Astrocyte of the cerebellum (primary cell): ENCODE results near the gene KPRP.

Experiments
- DNase-seq: peaks from one replicate; pipeline ENCODE4 v3.0.0-alpha.2; 2011; ENCODE audit warnings: low read depth
- H3K4me3 ChIP-seq: 2 replicates; pipeline ENCODE4 v1.5.1; 2011; ENCODE audit warnings: mild to moderate bottlenecking, low read depth, low read length, moderate library complexity
- in situ Hi-C: cut with HindIII; loops from 2 replicates; pipeline ENCODE4 v1.10.0; 2017; ENCODE audit warnings: low sequenced_read_pairs
- TF ChIP-seq, protein P1 (sequence below): IDR thresholded peaks from 2 replicates; pipeline ENCODE4 v1.5.1; 2012; ENCODE audit warnings: low read length, low read depth, moderate library complexity, mild to moderate bottlenecking; ENCODE audit errors: missing control alignments

Gene KPRP

DNA sequence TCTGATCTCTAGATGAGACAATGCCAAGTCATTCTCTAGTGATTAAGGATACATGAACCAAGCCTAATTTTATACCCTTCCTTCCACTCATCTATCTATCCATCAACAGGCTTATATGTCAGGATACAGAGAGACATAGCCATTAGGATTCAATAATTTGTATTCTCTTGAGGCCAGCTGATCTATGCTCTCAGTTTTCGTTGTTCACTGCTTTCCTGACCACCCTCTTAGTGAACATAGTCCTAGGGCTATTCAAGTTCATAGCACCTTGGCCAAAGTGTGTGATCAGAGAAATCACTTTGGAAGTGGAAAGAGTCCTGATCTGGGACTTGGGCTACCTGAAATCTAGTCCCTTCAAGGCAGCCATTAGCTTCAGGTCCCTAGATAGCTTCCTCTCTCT is 4.2 kb upstream of the KPRP start:
- in situ Hi-C loops: no loop called here
- no peak for DNase-seq
- TF ChIP-seq, protein P1, sequence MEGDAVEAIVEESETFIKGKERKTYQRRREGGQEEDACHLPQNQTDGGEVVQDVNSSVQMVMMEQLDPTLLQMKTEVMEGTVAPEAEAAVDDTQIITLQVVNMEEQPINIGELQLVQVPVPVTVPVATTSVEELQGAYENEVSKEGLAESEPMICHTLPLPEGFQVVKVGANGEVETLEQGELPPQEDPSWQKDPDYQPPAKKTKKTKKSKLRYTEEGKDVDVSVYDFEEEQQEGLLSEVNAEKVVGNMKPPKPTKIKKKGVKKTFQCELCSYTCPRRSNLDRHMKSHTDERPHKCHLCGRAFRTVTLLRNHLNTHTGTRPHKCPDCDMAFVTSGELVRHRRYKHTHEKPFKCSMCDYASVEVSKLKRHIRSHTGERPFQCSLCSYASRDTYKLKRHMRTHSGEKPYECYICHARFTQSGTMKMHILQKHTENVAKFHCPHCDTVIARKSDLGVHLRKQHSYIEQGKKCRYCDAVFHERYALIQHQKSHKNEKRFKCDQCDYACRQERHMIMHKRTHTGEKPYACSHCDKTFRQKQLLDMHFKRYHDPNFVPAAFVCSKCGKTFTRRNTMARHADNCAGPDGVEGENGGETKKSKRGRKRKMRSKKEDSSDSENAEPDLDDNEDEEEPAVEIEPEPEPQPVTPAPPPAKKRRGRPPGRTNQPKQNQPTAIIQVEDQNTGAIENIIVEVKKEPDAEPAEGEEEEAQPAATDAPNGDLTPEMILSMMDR: no peak
- H3K4me3 ChIP-seq: no peak overlapping the region

DNA sequence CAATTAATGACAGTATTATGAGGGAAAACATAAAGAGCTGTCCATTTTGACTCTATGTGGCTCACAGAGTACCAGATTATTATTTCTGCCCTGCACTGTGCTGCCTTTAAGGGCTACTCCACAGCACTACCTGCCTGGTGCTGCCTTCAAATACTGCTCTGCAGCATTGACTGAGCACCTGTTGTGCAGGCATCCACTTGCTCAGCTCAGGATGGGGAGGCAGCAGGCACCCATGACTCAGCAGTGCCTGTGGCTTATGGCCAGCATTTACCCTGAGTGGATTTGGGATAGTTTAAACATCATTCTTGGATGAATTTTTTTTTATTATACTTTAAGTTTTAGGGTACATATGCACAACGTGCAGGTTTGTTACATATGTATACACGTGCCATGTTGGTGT is 953 bp upstream of the KPRP start:
- in situ Hi-C loops: no loop called here
- DNase-seq: no peak
- TF ChIP-seq, protein P1: no peak
- H3K4me3 ChIP-seq: no peak overlapping the region

DNA sequence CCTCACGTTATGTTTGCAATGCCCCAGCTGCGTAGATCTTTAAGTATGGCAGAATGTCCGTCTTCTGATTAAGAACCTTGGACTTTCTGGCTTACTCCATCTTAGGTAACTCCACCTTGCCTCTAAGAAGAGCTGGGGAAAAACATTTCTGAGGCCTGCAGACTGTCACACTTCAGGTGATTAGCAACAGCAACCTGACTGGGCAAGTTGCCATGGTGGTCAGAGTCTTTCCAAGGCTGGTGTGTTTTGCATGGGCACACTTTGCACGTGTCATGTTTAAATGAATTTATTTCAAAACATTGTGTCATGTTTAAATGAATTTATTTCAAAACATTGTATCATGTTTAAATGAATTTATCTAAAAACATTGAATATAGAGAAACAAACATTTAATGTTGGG is 811 bp downstream of the KPRP start:
- in situ Hi-C loops: no loop called here
- TF ChIP-seq, protein P1: no peak
- no peak for DNase-seq
- no peak overlapping the region for H3K4me3 ChIP-seq

DNA sequence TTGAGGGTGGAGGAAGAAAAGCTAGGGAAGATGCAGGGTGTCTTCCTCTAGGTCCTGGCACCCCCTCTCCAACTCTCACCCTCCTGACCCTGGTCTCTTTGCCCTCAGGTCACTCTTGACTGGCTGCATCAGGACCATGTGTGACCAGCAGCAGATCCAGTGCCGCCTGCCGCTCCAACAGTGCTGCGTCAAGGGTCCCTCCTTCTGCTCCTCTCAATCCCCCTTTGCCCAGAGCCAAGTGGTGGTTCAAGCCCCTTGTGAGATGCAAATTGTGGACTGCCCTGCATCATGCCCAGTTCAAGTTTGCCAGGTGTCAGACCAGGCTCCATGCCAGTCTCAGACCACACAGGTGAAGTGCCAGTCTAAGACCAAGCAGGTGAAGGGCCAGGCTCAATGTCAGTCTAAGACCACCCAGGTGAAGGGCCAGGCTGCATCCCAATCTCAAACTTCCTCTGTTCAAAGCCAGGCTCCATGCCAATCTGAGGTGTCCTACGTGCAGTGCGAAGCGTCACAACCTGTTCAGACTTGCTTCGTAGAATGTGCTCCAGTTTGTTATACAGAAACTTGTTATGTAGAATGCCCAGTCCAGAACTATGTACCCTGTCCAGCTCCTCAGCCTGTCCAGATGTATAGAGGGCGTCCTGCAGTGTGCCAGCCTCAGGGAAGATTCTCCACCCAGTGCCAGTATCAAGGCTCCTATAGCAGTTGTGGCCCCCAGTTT is 1.8 kb downstream of the KPRP start:
- TF ChIP-seq, protein P1: no peak
- DNase-seq: no peak
- in situ Hi-C loops: no loop called here
- H3K4me3 ChIP-seq: no peak overlapping the region

DNA sequence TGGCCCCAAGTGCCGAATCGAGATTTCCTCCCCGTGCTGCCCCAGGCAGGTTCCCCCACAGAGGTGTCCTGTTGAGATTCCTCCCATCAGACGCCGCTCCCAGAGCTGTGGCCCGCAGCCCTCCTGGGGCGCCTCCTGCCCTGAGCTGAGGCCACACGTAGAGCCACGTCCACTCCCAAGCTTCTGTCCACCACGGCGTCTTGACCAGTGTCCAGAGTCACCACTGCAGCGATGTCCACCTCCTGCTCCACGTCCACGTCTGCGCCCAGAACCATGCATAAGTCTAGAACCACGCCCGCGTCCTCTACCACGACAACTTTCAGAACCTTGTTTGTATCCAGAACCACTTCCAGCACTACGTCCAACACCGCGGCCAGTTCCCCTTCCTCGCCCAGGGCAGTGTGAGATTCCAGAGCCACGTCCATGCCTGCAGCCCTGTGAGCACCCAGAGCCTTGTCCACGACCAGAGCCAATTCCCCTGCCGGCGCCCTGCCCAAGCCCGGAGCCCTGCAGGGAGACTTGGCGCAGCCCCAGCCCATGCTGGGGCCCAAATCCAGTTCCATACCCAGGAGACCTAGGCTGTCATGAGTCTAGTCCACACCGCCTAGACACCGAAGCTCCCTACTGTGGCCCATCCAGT is 2.8 kb downstream of the KPRP start:
- in situ Hi-C loops: no loop called here
- H3K4me3 ChIP-seq: no peak overlapping the region
- TF ChIP-seq, protein P1: no peak
- no peak for DNase-seq

DNA sequence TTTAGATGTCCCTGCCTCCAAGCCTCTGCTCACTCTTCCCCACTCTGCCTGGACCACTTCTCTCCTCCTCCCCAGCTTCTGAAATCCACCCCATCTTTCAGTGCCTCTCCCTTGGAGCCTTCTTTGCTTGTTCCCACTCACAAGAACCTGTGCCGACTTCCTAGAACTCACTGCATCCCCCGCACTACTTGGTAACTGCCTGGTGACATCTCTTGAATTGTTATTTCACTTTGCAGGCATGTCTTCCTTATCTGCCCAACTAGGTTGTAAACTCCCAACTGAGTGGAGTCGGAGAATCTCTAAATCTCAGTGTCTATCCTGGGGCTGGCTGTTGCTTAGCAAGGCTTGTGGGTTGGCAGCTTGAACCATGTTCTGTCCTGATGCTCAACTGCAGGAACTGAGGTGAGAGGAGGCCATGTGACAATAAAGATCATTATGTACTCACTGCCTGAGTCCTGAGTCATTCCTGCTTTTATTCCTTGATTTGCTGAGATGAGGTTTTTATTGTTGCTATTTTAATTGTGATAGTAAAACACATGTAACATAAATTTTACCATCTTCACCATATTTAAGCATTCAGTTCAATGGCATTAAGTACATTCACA is 3.9 kb downstream of the KPRP start:
- no peak overlapping the region for H3K4me3 ChIP-seq
- DNase-seq: no peak
- TF ChIP-seq, protein P1: no peak
- in situ Hi-C loops: no loop called here
